Suprapubic skin (tissue), 3 donors: Measurements from ENCODE around the gene LYG1.

Experiments
- CTCF ChIP-seq, 2 donors: fragments of 200-600 bp in 1 of 2; fragments of 450-650 bp in 1 of 2; sonication (generic) in 1 of 2; IDR thresholded peaks; one replicate each; pipeline ENCODE4 v1.5.1; 2016 to 2019; ENCODE audit warnings: antibody characterized with exemption in 2 of 2, mild to moderate bottlenecking in 1 of 2, moderate library complexity in 1 of 2
- EP300 ChIP-seq: sonication (generic); formaldehyde crosslinking; IDR thresholded peaks from one replicate; pipeline ENCODE4 v1.6.1; 2017; ENCODE audit warnings: antibody characterized with exemption

- TF ChIP-seq CTCF (IDR thresholded peaks at IDR 0.05) (no peak), EP300 (no peak)
These were observed 41.5 kb downstream of the LYG1 start for GRCh38 chr2:99259465-99259864.
